AG09309 (cell line): Measurements from ENCODE around the gene PATL2.
"Not testable (repeated sequence)": the region's sequence is repeated elsewhere in the genome, so short reads cannot be mapped to it uniquely, and the experiment has no call there.

Experiments used
- DNase-seq: peaks from one replicate; pipeline ENCODE4 v3.0.0-alpha.2; 2010; ENCODE audit warnings: low read depth
- H3K4me3 ChIP-seq: 2 replicates; pipeline ENCODE4 v1.5.1; 2011; ENCODE audit warnings: mild to moderate bottlenecking, low read depth, low read length, moderate library complexity; ENCODE audit not compliant: control insufficient read depth
- CTCF ChIP-seq: IDR thresholded peaks from 2 replicates; pipeline ENCODE4 v1.5.1; 2011; ENCODE audit warnings: mild to moderate bottlenecking, low read depth, low read length, inconsistent platforms; ENCODE audit not compliant: insufficient read depth, control insufficient read depth; ENCODE audit errors: missing control alignments

The PATL2 gene

GRCh38 chr15:44734839-44735481, 23.8 kb upstream of the PATL2 start:
- no peak for DNase-seq
- H3K4me3 ChIP-seq, result no peak overlapping the region
- TF ChIP-seq CTCF, result no peak

DNA sequence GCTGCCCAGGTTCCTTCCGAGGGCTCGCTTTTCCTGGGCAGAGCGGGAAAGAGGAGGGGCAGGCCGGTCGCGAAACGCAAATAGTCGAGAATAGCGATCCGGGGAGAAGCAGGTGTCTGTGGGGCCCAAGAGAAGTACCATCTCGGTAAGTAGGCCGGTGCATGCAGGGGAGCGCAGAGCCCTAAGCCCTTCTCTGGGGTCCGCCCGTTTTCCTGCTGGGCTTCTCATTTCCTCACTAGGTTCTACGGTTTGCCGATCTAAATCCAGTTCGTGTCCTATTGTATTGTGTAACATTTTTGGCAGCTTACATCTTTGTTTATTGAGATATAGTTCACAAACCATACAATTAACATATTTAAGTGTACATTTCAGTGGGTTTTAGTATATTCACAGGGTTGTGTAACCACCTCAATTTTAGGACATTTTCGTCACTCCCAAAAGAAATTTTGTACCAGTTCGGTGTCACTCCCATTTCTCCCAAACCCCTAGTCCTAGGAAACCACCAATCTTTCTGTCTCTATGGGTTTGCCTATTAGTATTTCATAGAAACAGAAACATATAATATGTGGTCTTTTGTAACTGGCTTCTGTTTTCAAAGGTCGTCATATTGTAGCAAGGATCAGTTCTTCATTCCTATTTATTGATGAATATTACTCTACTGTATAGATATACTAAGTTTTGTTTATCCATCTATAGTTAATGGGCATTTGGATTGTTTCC, 18.4 kb upstream of the PATL2 start:
- DNase-seq, result no peak
- TF ChIP-seq CTCF, result no peak
- H3K4me3 ChIP-seq, result peak overlapping the region; percentile 95

DNA sequence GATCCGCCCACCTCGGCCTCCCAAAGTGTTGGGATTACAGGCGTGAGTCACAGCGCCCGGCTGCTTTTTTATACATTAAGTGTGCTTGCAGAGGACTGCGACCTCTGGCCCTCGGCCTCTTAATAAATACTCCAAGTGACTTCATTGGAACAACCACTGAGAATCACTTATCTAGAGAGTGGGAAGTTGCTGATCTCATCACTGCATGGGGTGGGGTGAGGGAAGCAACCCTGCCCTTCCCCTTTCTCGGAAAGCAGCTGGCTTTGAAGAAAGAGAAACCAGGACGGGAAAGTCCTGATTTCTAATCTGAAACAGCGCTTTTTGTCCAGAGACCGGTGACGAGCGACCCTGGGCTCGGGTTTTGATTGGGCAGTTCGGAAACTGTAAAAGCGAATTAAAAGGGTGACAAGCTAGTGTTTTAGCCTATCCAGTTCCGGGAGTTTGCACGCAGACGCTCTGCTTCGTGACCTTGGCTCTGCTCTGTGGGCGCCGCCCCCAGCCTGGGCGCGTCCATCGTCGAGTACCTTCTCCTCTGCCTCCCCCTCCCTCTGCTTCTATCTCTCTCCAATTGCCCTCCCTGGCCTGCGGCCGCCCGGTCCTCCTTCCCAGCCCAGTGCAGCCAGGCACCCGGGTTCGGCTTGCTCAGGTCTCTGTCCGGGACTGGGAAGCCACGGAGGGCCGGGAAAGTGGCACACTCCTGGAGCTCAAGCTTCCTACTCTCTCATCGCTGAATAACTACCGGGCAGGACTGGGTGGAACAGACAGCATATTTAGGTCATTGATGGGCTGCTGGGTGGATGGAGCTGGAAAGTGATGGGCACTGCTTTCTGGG, 17.7 kb upstream of the PATL2 start:
- peak; percentile 94 for DNase-seq
- TF ChIP-seq CTCF, result no peak
- H3K4me3 ChIP-seq, result peak overlapping the region; percentile 95

GRCh38 chr15:44728232-44728575, 17.1 kb upstream of the PATL2 start:
- DNase-seq, result not testable (repeated sequence)
- H3K4me3 ChIP-seq, result peak overlapping the region; percentile 95

GRCh38 chr15:44727485-44728231, 16.5 kb upstream of the PATL2 start:
- no peak overlapping the region for H3K4me3 ChIP-seq
- no peak for DNase-seq
- no peak for TF ChIP-seq CTCF

DNA sequence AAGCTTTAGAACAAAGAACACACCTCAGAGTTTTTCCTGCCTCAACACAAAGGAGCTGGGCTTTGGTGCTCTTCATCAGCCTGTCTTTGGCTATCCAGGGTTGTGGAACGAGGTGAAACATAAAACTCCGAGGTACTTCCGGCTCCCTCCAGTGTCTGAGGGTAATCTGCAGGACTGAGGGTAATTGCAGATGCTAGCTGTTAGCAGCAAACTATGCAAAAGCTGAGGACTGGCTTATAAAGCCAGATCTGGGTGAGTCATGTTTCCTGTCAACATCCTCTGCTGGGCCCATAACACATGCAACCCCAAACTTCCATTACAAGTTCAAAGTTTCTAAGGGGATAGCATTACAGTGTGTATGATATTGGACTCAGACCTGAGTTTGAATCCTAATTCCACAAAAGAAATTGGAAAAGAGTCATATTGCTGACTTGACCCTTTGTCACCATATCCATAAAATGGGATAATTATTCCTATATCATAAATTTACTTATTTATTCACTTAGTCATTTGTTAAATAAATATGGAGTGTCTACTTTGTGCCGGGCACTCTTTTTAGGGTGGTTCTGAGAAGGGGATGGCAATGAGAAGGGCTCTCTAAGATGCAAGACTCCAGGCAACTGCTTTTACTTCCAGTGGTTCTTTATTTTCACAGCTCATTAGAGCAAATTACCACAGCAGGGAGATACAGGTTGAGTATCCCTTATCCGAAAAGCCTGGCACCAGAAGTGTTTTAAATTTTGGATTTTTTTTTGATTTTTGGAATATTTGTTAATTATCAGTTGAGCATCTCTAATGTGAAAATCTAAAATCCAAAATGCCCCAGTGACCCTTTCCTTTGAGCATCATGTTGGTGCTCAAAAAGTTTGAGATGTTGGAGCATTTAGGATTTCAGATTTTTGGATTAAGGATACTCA, 15.7 kb upstream of the PATL2 start:
- peak; percentile 89 for DNase-seq
- no peak overlapping the region for H3K4me3 ChIP-seq
- TF ChIP-seq CTCF, result no peak
